NCI-H2029 treated with DMSO at 0.1 percent for 48 hours (cell line): ENCODE measurements around the gene NKD1.

Source experiments
- DNase-seq: peaks from one replicate; lab custom pipeline; 2025; lab: John Stamatoyannopoulos, UW

NKD1 gene

GRCh38 chr16:50696126-50696525 lies 147.9 kb downstream of the NKD1 start:
- no peak for DNase-seq

- peak; percentile 9 for DNase-seq
These were observed 148.6 kb downstream of the NKD1 start for GRCh38 chr16:50696575-50697420.

GRCh38 chr16:50697421-50697715 lies 149.2 kb downstream of the NKD1 start:
- no peak for DNase-seq

GRCh38 chr16:50697881-50698767 lies 149.9 kb downstream of the NKD1 start:
- no peak for DNase-seq
